CD14-positive monocyte (primary cell): ENCODE measurements around the gene MACROD2. TPM values are rescaled to one million over a fixed set of nuclear protein-coding genes. Genes with fewer than 3 reads are reported as not detected.
"Not testable (repeated sequence)": the region's sequence is repeated elsewhere in the genome, so short reads cannot be mapped to it uniquely, and the experiment has no call there.

Experiments used
- DNase-seq, 3 donors: peaks; one replicate each; pipeline ENCODE4 v3.0.0-alpha.2; 2011 to 2022
- H2AFZ ChIP-seq: 2 replicates; pipeline ENCODE4 v1.6.0; 2012; ENCODE audit warnings: mild to moderate bottlenecking, low read depth, low read length, inconsistent platforms; ENCODE audit not compliant: insufficient read depth, poor library complexity, severe bottlenecking
- H3K27ac ChIP-seq, 2 donors: 1 replicate in 1 of 2; 2 replicates in 1 of 2; pipeline ENCODE4 v1.5.1; 2012 to 2013; ENCODE audit warnings: low read length in 2 of 2, control low read depth in 1 of 2, inconsistent platforms in 1 of 2, low read depth in 1 of 2, mild to moderate bottlenecking in 1 of 2
- H3K27me3 ChIP-seq, 2 donors: one replicate each; pipeline versions ENCODE4 v1.6.0 to v1.6.1; 2011 to 2013; ENCODE audit warnings: low read length in 2 of 2; ENCODE audit not compliant: control insufficient read depth in 2 of 2, insufficient read depth in 2 of 2
- H3K36me3 ChIP-seq, 2 donors: replicated peaks in 1 of 2; 1 replicate in 1 of 2; 2 replicates in 1 of 2; pipeline versions ENCODE4 v1.5.1 to v1.6.1; 2012 to 2013; ENCODE audit warnings: low read length in 2 of 2, control low read depth in 1 of 2, inconsistent platforms in 1 of 2, mild to moderate bottlenecking in 1 of 2; ENCODE audit not compliant: insufficient read depth in 2 of 2, control insufficient read depth in 1 of 2
- H3K4me1 ChIP-seq, 2 donors: 1 replicate in 1 of 2; 2 replicates in 1 of 2; pipeline versions ENCODE4 v1.5.1 to v1.6.1; 2012 to 2013; ENCODE audit warnings: low read length in 2 of 2, control low read depth in 1 of 2, inconsistent platforms in 1 of 2, mild to moderate bottlenecking in 1 of 2, moderate library complexity in 1 of 2; ENCODE audit not compliant: insufficient read depth in 2 of 2, control insufficient read depth in 1 of 2
- H3K4me2 ChIP-seq: replicated peaks from 2 replicates; pipeline ENCODE3; 2012; ENCODE audit warnings: low read length, moderate library complexity, mild to moderate bottlenecking; ENCODE audit not compliant: poor library complexity, severe bottlenecking; ENCODE audit errors: extremely low read depth
- H3K4me3 ChIP-seq, 3 experiments: fragments of 200-600 bp in 1 of 3; sonication (generic) in 1 of 3; replicated peaks in 1 of 3; 1 replicate in 2 of 3; 2 replicates in 1 of 3; pipeline ENCODE4 v1.5.1; 2011 to 2013; ENCODE audit warnings: low read length in 3 of 3, mild to moderate bottlenecking in 3 of 3, control low read depth in 2 of 3, low read depth in 2 of 3, inconsistent platforms in 1 of 3, moderate library complexity in 1 of 3
- H3K79me2 ChIP-seq: 2 replicates; pipeline ENCODE4 v1.6.0; 2012; ENCODE audit warnings: mild to moderate bottlenecking, control low read depth, inconsistent platforms, low read length, moderate library complexity; ENCODE audit not compliant: insufficient read depth
- H3K9ac ChIP-seq: 2 replicates; pipeline ENCODE4 v1.6.0; 2017; ENCODE audit warnings: low read length, mild to moderate bottlenecking; ENCODE audit not compliant: insufficient read depth, poor library complexity, severe bottlenecking
- H3K9me3 ChIP-seq, 2 donors: replicated peaks in 1 of 2; 1 replicate in 1 of 2; 2 replicates in 1 of 2; pipeline versions ENCODE4 v1.5.1 to v1.6.1; 2012 to 2013; ENCODE audit warnings: low read length in 2 of 2, control low read depth in 1 of 2; ENCODE audit not compliant: control insufficient read depth in 1 of 2, insufficient read depth in 1 of 2
- H4K20me1 ChIP-seq: 2 replicates; pipeline ENCODE4 v1.6.0; 2012; ENCODE audit warnings: mild to moderate bottlenecking, low read length, control low read depth, moderate library complexity; ENCODE audit not compliant: insufficient read depth
- H3K27ac Mint-ChIP-seq, 7 donors: one replicate each; pipeline ENCODE4 v1.8.0; 2020; ENCODE audit warnings: mild to moderate bottlenecking in 7 of 7, mixed read lengths in 7 of 7, moderate library complexity in 6 of 7, inconsistent platforms in 2 of 7
- H3K27me3 Mint-ChIP-seq, 3 donors: one replicate each; pipeline ENCODE4 v1.8.0; 2021 to 2022; ENCODE audit warnings: low read depth in 3 of 3, mild to moderate bottlenecking in 3 of 3, mixed read lengths in 3 of 3, moderate library complexity in 3 of 3, inconsistent platforms in 1 of 3
- H3K36me3 Mint-ChIP-seq, 2 donors: one replicate each; pipeline ENCODE4 v1.8.0; 2020; ENCODE audit warnings: mixed read lengths in 2 of 2, inconsistent platforms in 1 of 2, mild to moderate bottlenecking in 1 of 2
- H3K4me1 Mint-ChIP-seq: one replicate; pipeline ENCODE4 v1.8.0; 2020; ENCODE audit warnings: mild to moderate bottlenecking, mixed read lengths
- H3K4me3 Mint-ChIP-seq, 2 donors: one replicate each; pipeline ENCODE4 v1.8.0; 2020; ENCODE audit warnings: mild to moderate bottlenecking in 2 of 2, mixed read lengths in 2 of 2, moderate library complexity in 1 of 2
- H3K9me3 Mint-ChIP-seq, 7 donors: one replicate each; pipeline ENCODE4 v1.8.0; 2020 to 2022; ENCODE audit warnings: mixed read lengths in 7 of 7, mild to moderate bottlenecking in 6 of 7, moderate library complexity in 6 of 7, inconsistent platforms in 2 of 7
- CTCF ChIP-seq: fragments of 200-600 bp; IDR thresholded peaks from one replicate; pipeline ENCODE4 v1.8.0; 2022; ENCODE audit warnings: antibody characterized with exemption, mild to moderate bottlenecking
- WGBS: methylation state at CpG from one replicate; pipeline ENCODE4 v1.1.5; 2013; ENCODE audit warnings: missing lambda C conversion rate; ENCODE audit not compliant: insufficient coverage; 5-methylcytosine and 5-hydroxymethylcytosine counted together
- intact Hi-C, 2 donors: fragments of 100-400 bp; cut with micrococcal nuclease; formaldehyde crosslinking; loops; one replicate each; pipeline versions ENCODE4 v1.15.0 to v1.15.1; 2023
- polyA plus RNA-seq, 3 donors: library from polyadenylated mRNA; depleted of rRNA in 1 of 3; unstranded in 2 of 3; stranded (reverse) in 1 of 3; fragments of 300-500 nt in 2 of 3; fragments of >200 nt in 1 of 3; fragmentation: Illumina TruSeq in 2 of 3; gene quantifications; 1 replicate in 2 of 3; 2 replicates in 1 of 3; pipeline ENCODE4 v1.2.3, GENCODE V29; 2012 to 2021

MACROD2 gene
- polyA plus RNA-seq, 3 donors, result 0.23 TPM; not detected in 2

GRCh38 chr20:15196547-15197255 is 1201.4 kb downstream of the MACROD2 start:
- H3K27ac Mint-ChIP-seq, result no peak overlapping the region
- H3K4me3 Mint-ChIP-seq, result no peak overlapping the region
- intact Hi-C loops, result no loop called here
- Histone ChIP-seq H4K20me1 (no peaks in the 10 kb centered on the region), H3K9ac (no peak overlapping the region), H3K4me3 (no peak overlapping the region), H3K4me2 (no peak overlapping the region), H3K36me3 (no peaks in the 10 kb centered on the region), H3K27me3 (no peaks in the 10 kb centered on the region), H3K9me3 (no peaks in the 10 kb centered on the region), H2AFZ (no peak overlapping the region), H3K79me2 (no peaks in the 10 kb centered on the region), H3K4me1 (no peaks in the 10 kb centered on the region), H3K27ac (no peak overlapping the region)
- H3K4me1 Mint-ChIP-seq, result no peaks in the 10 kb centered on the region
- TF ChIP-seq CTCF, result no peak
- no peaks in the 10 kb centered on the region for H3K27me3 Mint-ChIP-seq
- no peak for DNase-seq
- no peaks in the 10 kb centered on the region for H3K36me3 Mint-ChIP-seq
- WGBS, result 80% methylated on average over 2 of the region's 3 CpGs
- peaks cover 0 to 7% (median 3%) of the 10 kb centered on the region in 7 donors for H3K9me3 Mint-ChIP-seq

GRCh38 chr20:15198017-15198416 is 1202.7 kb downstream of the MACROD2 start:
- H3K4me1 ChIP-seq, H3K4me3 Mint-ChIP-seq, H3K4me2 ChIP-seq, H3K4me3 ChIP-seq, H3K4me1 Mint-ChIP-seq, H2AFZ ChIP-seq, H3K27me3 Mint-ChIP-seq, H4K20me1 ChIP-seq, H3K27me3 ChIP-seq, intact Hi-C loops, H3K36me3 ChIP-seq, H3K9ac ChIP-seq, H3K27ac ChIP-seq, DNase-seq, H3K9me3 Mint-ChIP-seq, H3K79me2 ChIP-seq, H3K9me3 ChIP-seq, H3K36me3 Mint-ChIP-seq, H3K27ac Mint-ChIP-seq: not testable (repeated sequence)
- WGBS, result 82% methylated on average over 4 of the region's 10 CpGs
